Activated naive CD8-positive, alpha-beta T cell treated with anti-CD3 and anti-CD28 coated beads, Interleukin-2, amount 50 U/mL, for 24 hours (primary cell): ENCODE measurements around the gene CTNNA3.

Experiments
- ATAC-seq: fragments of 150-1000 bp; cut with Tn5 transposase; one replicate; pipeline ENCODE4 v1.10.0; 2021
- DNase-seq: peaks from one replicate; pipeline ENCODE4 v3.0.0; 2021
- H3K27ac Mint-ChIP-seq: one replicate; pipeline ENCODE4 v1.8.0; 2021; ENCODE audit warnings: mild to moderate bottlenecking, mixed read lengths
- H3K27me3 Mint-ChIP-seq: one replicate; pipeline ENCODE4 v1.8.0; 2021; ENCODE audit warnings: mixed read lengths
- H3K36me3 Mint-ChIP-seq: one replicate; pipeline ENCODE4 v1.8.0; 2021; ENCODE audit warnings: low read depth, mixed read lengths
- H3K4me1 Mint-ChIP-seq: one replicate; pipeline ENCODE4 v1.8.0; 2021; ENCODE audit warnings: mixed read lengths
- H3K4me3 Mint-ChIP-seq: one replicate; pipeline ENCODE4 v1.8.0; 2021; ENCODE audit warnings: mild to moderate bottlenecking, moderate library complexity, mixed read lengths
- H3K9me3 Mint-ChIP-seq: one replicate; pipeline ENCODE4 v1.8.0; 2021; ENCODE audit warnings: mixed read lengths

The CTNNA3 gene

DNA sequence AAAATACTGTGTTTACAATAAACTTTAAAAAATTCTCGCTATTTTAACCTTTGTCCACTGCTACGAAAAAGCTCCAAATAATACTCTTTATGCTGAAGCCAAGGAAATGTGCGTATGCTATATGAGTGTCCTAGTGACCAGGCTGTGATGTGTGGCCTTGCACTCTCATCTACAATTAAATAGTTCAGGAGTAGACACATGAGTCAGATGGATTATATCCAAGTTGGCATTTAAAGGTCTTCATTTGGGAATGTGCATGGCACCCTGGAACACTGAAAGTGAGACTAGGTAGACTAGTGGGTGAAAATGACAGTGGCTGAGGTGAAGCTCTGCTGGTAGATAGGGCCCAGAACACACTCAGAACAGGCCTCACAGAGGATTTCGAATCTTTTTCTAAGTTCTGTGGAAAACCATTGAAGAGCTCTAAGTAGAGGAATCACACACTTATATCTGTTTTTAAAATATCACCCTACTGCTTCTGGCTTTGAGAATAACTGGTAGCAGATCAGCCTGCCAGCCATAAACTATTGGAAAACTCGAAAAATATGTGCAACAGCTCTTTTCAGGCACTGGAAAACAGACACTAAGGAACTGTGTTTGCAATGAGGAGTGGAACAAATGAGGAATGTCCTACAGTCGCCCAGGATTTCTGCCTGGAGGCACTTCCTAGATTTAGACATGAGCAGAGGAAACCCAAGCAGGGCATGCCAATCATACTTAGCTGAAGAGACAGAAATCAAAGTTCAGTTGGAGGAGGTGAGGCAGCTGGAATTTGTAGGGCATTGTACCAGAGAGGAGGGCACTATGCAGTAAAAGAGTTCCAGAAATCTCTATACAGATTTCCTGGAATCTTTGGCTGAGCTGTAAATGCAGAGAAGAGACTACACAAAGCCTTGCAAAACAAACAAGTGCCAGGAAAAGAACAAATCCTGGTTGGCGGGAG is 1374.0 kb downstream of the CTNNA3 start:
- Mint-ChIP-seq H3K27ac (no peak overlapping the region), H3K4me3 (no peak overlapping the region), H3K36me3 (no peaks in the 10 kb centered on the region), H3K9me3 (no peaks in the 10 kb centered on the region), H3K4me1 (no peaks in the 10 kb centered on the region), H3K27me3 (no peaks in the 10 kb centered on the region)
- ATAC-seq (no peak), DNase-seq (no peak)

DNA sequence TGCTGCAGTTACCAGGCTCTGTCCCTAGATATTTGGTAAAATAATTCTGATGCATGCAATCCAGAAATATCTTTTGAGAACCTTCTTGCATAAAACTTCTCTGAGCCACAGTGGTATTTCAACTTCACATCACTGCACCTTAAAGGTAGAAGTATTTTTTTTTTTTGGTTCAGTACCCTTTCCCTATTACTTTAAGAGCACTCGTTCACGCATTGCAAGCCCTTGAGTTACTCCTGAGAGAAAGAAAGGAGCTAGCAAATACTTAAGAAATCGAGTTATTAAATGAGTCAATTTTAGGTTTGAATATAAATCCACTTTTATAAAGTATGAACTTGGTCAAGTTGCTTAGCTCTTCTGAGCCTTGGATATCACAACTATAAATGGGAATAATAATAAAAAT is 1377.2 kb downstream of the CTNNA3 start:
- H3K36me3 Mint-ChIP-seq, result no peaks in the 10 kb centered on the region
- ATAC-seq (no peak), DNase-seq (no peak)
- no peaks in the 10 kb centered on the region for H3K9me3 Mint-ChIP-seq
- H3K27ac Mint-ChIP-seq, result no peak overlapping the region
- H3K27me3 Mint-ChIP-seq, result no peaks in the 10 kb centered on the region
- no peaks in the 10 kb centered on the region for H3K4me1 Mint-ChIP-seq
- H3K4me3 Mint-ChIP-seq, result no peak overlapping the region

GRCh38 chr10:66307826-66308225 is 1388.2 kb downstream of the CTNNA3 start:
- ATAC-seq, result no peak
- Mint-ChIP-seq H3K27me3 (no peaks in the 10 kb centered on the region), H3K4me1 (no peaks in the 10 kb centered on the region), H3K27ac (no peak overlapping the region), H3K36me3 (no peaks in the 10 kb centered on the region), H3K4me3 (no peak overlapping the region), H3K9me3 (peaks cover 9% of the 10 kb centered on the region)
- no peak for DNase-seq

DNA sequence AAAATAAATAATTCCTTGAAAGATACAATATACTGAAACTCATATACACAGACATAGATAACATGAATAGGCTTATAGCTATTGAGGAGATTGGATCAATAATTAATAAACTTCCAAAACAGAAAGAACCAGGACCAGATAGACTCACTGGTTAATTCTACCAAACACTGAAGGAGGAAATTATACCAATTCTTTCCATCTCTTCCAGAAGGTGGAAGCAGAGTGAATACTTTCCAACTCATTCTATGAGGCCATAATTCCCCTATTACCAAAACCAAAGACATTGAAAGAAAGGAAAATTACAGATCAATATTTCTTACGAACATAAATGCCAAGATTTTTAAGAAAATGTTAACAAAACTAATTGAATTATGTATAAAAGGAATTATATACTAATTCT is 1394.9 kb downstream of the CTNNA3 start:
- ATAC-seq (no peak), DNase-seq (no peak)
- H3K27me3 Mint-ChIP-seq, result no peaks in the 10 kb centered on the region
- H3K4me1 Mint-ChIP-seq, result no peaks in the 10 kb centered on the region
- no peak overlapping the region for H3K4me3 Mint-ChIP-seq
- no peaks in the 10 kb centered on the region for H3K36me3 Mint-ChIP-seq
- H3K27ac Mint-ChIP-seq, result no peak overlapping the region
- peaks cover 4% of the 10 kb centered on the region for H3K9me3 Mint-ChIP-seq

- no peak overlapping the region for H3K4me3 Mint-ChIP-seq
- H3K36me3 Mint-ChIP-seq, result no peaks in the 10 kb centered on the region
- H3K9me3 Mint-ChIP-seq, result no peaks in the 10 kb centered on the region
- H3K27ac Mint-ChIP-seq, result no peak overlapping the region
- H3K27me3 Mint-ChIP-seq, result no peaks in the 10 kb centered on the region
- no peaks in the 10 kb centered on the region for H3K4me1 Mint-ChIP-seq
- DNase-seq, result no peak
- ATAC-seq, result no peak
Measured at GRCh38 chr10:66295602-66296001, 1400.4 kb downstream of the CTNNA3 start.

GRCh38 chr10:66294538-66294937 is 1401.5 kb downstream of the CTNNA3 start:
- H3K9me3 Mint-ChIP-seq, result no peaks in the 10 kb centered on the region

DNA sequence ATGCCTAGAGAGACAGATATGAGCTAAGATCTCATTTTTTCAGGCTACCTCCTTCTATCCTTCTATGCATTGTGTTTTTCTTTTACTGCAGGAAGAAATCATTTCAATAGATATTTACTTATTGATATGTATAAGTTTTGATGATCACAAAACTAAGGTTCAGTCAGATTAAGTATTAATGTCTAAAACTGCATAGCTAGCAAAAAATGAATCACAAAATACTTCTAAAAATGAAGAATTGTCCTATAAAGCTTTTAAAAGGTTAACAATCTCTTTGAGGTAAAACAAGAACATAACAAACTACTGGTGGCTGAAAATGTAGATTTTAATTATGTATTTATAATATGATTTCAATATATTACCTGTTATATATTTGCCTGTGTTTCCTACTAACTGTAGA is 1403.1 kb downstream of the CTNNA3 start:
- Mint-ChIP-seq H3K27ac (no peak overlapping the region), H3K4me3 (no peak overlapping the region), H3K9me3 (no peaks in the 10 kb centered on the region), H3K36me3 (no peaks in the 10 kb centered on the region), H3K4me1 (no peaks in the 10 kb centered on the region), H3K27me3 (no peaks in the 10 kb centered on the region)
- no peak for DNase-seq
- no peak for ATAC-seq

More at GRCh38 chr10:66294538-66294937, 1401.5 kb downstream of the CTNNA3 start:
- no peak overlapping the region for H3K27ac Mint-ChIP-seq
- no peak for ATAC-seq
- DNase-seq, result no peak
- no peaks in the 10 kb centered on the region for H3K27me3 Mint-ChIP-seq
- no peaks in the 10 kb centered on the region for H3K36me3 Mint-ChIP-seq
- H3K4me1 Mint-ChIP-seq, result no peaks in the 10 kb centered on the region
- H3K4me3 Mint-ChIP-seq, result no peak overlapping the region

- no peak overlapping the region for H3K4me3 Mint-ChIP-seq
- no peaks in the 10 kb centered on the region for H3K4me1 Mint-ChIP-seq
- H3K9me3 Mint-ChIP-seq, result no peaks in the 10 kb centered on the region
- no peak overlapping the region for H3K27ac Mint-ChIP-seq
- no peak for DNase-seq
- H3K36me3 Mint-ChIP-seq, result no peaks in the 10 kb centered on the region
- ATAC-seq, result no peak
- H3K27me3 Mint-ChIP-seq, result no peaks in the 10 kb centered on the region
Measured at GRCh38 chr10:66292456-66292855, 1403.5 kb downstream of the CTNNA3 start.

GRCh38 chr10:66291133-66291532 is 1404.9 kb downstream of the CTNNA3 start:
- Mint-ChIP-seq H3K4me1 (no peaks in the 10 kb centered on the region), H3K36me3 (no peaks in the 10 kb centered on the region), H3K4me3 (no peak overlapping the region), H3K27me3 (no peaks in the 10 kb centered on the region), H3K27ac (no peak overlapping the region), H3K9me3 (no peaks in the 10 kb centered on the region)
- no peak for DNase-seq
- ATAC-seq, result no peak

DNA sequence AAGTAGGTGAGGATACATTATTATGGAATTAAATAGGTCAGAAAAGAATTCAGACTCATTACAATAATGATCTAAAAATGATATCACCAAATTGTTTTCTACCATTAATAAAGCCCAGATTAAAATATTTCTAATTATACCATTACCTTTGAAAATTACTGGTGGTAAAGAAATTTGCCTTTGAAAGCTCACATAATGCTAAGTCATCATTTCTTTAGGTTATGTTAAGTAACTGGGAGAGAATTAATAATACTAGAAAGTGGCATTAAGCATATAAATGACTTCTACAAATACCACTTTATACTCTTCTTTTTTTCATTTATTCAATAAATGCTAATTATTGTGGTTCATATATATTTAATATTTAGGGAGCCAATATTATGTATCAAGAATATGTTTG is 1411.4 kb downstream of the CTNNA3 start:
- Mint-ChIP-seq H3K4me1 (no peaks in the 10 kb centered on the region), H3K36me3 (no peaks in the 10 kb centered on the region), H3K27ac (no peak overlapping the region), H3K27me3 (no peaks in the 10 kb centered on the region), H3K4me3 (no peak overlapping the region), H3K9me3 (no peaks in the 10 kb centered on the region)
- ATAC-seq (no peak), DNase-seq (no peak)

DNA sequence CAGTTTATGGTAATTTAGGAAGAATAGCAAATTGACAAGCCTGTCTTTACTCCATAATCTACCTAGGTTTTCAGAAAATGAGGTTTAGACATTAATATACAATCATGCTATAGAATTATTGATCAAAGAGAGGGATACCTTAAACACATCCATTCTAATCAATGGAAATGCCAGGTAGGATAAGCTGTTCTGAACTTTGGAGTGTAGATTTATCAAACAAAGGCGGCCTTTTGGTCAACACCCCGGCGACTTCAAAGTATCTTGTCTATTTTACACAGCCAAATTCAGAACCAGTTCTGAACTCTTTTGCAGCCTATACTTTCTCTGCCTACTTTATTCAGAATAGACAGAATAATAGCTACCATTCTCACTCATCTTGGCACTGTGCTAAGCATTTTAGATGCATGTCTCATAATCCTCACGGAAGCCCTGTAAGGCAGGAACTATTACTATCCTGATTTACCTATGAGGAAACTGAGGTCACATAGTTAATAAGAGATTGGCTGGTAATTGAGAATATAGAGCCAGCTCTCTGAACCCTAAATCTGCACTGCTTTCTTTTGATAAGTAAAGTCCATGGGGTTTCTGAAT is 1412.0 kb downstream of the CTNNA3 start:
- no peak for DNase-seq
- no peaks in the 10 kb centered on the region for H3K4me1 Mint-ChIP-seq
- H3K9me3 Mint-ChIP-seq, result no peaks in the 10 kb centered on the region
- no peak overlapping the region for H3K27ac Mint-ChIP-seq
- no peaks in the 10 kb centered on the region for H3K27me3 Mint-ChIP-seq
- H3K4me3 Mint-ChIP-seq, result no peak overlapping the region
- no peaks in the 10 kb centered on the region for H3K36me3 Mint-ChIP-seq
- ATAC-seq, result no peak

- Mint-ChIP-seq H3K4me1 (no peaks in the 10 kb centered on the region), H3K27me3 (no peaks in the 10 kb centered on the region), H3K36me3 (no peaks in the 10 kb centered on the region), H3K9me3 (no peaks in the 10 kb centered on the region), H3K27ac (no peak overlapping the region), H3K4me3 (no peak overlapping the region)
- DNase-seq (no peak), ATAC-seq (no peak)
Measured at GRCh38 chr10:66283064-66283463, 1412.9 kb downstream of the CTNNA3 start.

GRCh38 chr10:66281327-66281726 is 1414.7 kb downstream of the CTNNA3 start:
- ATAC-seq, result no peak
- Mint-ChIP-seq H3K27ac (no peak overlapping the region), H3K4me3 (no peak overlapping the region), H3K4me1 (no peaks in the 10 kb centered on the region), H3K9me3 (no peaks in the 10 kb centered on the region), H3K36me3 (no peaks in the 10 kb centered on the region), H3K27me3 (no peaks in the 10 kb centered on the region)
- no peak for DNase-seq

- no peak for ATAC-seq
- Mint-ChIP-seq H3K4me1 (no peaks in the 10 kb centered on the region), H3K4me3 (no peak overlapping the region), H3K9me3 (no peaks in the 10 kb centered on the region), H3K36me3 (no peaks in the 10 kb centered on the region), H3K27me3 (no peaks in the 10 kb centered on the region), H3K27ac (no peak overlapping the region)
- DNase-seq, result no peak
Measured at GRCh38 chr10:66277481-66277880, 1418.5 kb downstream of the CTNNA3 start.

- Mint-ChIP-seq H3K4me1 (no peaks in the 10 kb centered on the region), H3K27me3 (no peaks in the 10 kb centered on the region), H3K4me3 (no peak overlapping the region), H3K36me3 (no peaks in the 10 kb centered on the region), H3K9me3 (peaks cover 4% of the 10 kb centered on the region), H3K27ac (no peak overlapping the region)
- ATAC-seq (no peak), DNase-seq (no peak)
Measured at GRCh38 chr10:66273966-66274519, 1422.0 kb downstream of the CTNNA3 start.
